ENCODE results near the gene SDSL.

Gene SDSL

DNA sequence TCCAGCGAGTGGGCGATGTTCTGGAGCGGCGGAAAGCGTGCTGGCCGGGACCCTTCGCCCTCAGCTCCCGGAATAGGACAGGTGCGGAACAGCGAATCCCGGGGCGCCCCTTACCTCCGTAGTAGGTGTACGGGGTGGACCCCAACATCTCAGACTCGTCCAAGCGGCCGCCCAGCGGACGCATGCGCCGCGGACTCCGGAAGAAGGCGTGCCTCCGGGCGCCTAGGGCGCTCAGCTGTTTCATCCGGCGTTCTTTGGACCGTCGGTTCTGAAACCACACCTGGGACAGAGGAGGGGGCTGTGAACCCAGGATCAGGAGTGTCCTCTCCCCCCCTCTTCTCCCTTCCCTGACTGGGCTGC, 44.9 kb downstream of the SDSL start:
- TF ChIP-seq, protein P1, sequence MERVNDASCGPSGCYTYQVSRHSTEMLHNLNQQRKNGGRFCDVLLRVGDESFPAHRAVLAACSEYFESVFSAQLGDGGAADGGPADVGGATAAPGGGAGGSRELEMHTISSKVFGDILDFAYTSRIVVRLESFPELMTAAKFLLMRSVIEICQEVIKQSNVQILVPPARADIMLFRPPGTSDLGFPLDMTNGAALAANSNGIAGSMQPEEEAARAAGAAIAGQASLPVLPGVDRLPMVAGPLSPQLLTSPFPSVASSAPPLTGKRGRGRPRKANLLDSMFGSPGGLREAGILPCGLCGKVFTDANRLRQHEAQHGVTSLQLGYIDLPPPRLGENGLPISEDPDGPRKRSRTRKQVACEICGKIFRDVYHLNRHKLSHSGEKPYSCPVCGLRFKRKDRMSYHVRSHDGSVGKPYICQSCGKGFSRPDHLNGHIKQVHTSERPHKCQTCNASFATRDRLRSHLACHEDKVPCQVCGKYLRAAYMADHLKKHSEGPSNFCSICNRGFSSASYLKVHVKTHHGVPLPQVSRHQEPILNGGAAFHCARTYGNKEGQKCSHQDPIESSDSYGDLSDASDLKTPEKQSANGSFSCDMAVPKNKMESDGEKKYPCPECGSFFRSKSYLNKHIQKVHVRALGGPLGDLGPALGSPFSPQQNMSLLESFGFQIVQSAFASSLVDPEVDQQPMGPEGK (CRISPR knock-in tag; IDR thresholded peaks at IDR 0.05; ENCODE audit: borderline replicate concordance): no peak
- no peak for TF ChIP-seq OSR1 (CRISPR knock-in tag; IDR thresholded peaks at IDR 0.05)
- TF ChIP-seq CSDC2 (CRISPR knock-in tag; IDR thresholded peaks at IDR 0.05): no peak
- TF ChIP-seq, protein P2, sequence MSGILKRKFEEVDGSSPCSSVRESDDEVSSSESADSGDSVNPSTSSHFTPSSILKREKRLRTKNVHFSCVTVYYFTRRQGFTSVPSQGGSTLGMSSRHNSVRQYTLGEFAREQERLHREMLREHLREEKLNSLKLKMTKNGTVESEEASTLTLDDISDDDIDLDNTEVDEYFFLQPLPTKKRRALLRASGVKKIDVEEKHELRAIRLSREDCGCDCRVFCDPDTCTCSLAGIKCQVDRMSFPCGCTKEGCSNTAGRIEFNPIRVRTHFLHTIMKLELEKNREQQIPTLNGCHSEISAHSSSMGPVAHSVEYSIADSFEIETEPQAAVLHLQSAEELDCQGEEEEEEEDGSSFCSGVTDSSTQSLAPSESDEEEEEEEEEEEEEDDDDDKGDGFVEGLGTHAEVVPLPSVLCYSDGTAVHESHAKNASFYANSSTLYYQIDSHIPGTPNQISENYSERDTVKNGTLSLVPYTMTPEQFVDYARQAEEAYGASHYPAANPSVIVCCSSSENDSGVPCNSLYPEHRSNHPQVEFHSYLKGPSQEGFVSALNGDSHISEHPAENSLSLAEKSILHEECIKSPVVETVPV (CRISPR knock-in tag; IDR thresholded peaks at IDR 0.05): no peak
- TF ChIP-seq, protein P3, sequence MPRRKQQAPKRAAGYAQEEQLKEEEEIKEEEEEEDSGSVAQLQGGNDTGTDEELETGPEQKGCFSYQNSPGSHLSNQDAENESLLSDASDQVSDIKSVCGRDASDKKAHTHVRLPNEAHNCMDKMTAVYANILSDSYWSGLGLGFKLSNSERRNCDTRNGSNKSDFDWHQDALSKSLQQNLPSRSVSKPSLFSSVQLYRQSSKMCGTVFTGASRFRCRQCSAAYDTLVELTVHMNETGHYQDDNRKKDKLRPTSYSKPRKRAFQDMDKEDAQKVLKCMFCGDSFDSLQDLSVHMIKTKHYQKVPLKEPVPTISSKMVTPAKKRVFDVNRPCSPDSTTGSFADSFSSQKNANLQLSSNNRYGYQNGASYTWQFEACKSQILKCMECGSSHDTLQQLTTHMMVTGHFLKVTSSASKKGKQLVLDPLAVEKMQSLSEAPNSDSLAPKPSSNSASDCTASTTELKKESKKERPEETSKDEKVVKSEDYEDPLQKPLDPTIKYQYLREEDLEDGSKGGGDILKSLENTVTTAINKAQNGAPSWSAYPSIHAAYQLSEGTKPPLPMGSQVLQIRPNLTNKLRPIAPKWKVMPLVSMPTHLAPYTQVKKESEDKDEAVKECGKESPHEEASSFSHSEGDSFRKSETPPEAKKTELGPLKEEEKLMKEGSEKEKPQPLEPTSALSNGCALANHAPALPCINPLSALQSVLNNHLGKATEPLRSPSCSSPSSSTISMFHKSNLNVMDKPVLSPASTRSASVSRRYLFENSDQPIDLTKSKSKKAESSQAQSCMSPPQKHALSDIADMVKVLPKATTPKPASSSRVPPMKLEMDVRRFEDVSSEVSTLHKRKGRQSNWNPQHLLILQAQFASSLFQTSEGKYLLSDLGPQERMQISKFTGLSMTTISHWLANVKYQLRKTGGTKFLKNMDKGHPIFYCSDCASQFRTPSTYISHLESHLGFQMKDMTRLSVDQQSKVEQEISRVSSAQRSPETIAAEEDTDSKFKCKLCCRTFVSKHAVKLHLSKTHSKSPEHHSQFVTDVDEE (CRISPR knock-in tag; IDR thresholded peaks at IDR 0.05): no peak
- no peak for TF ChIP-seq ESRRG (CRISPR knock-in tag; IDR thresholded peaks at IDR 0.05)
- no peak for TF ChIP-seq ARNTL (CRISPR knock-in tag; IDR thresholded peaks at IDR 0.05; ENCODE audit: borderline replicate concordance, low read depth)
- no peak for TF ChIP-seq ZFP3 (CRISPR knock-in tag; IDR thresholded peaks at IDR 0.05)
- no peak for ATAC-seq

DNA sequence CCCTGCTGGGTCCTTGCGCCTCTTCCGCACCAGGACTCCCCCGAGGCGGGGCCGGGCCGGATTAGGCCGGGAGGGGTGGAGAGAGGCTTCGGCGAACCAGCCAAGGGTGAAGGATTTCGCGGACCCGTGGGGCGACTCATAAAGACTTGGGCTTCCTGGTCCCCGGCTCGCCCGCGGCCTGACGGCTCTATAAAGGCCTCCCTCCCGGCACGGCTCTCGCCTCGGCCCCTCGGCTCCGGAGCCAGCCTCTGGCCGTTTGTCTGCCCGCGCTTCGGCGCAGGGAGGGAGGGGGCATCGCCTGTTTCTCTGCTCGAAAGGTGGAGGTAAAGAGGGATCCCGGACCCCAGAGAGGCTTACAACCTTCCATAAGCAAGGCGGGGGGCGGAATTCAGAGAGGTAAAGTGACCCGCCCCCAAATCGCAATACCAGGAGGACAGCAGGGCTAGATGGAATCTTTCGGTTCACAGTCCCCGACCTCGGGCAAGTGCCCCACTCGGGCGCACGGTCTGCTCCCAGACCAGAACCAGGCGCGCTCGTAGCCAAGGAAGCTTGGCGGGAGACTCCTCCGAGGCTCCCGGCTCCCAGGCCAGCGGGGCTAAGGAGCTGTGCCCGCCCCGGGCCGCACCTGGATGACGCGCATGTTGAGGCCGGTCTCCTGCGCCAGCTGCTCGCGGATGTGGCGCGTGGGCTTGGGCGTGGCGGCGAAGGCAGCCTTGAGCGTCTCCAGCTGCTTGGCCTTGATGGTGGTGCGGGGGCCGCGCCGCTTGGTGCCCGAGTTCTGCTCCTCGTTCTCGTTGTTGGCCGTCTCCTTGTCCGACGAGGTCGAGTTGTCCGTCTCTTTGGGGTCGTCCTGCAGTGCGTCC, 45.6 kb downstream of the SDSL start:
- ATAC-seq: no peak
- TF ChIP-seq ZNF565 (CRISPR knock-in tag; conservative IDR thresholded peaks at IDR 0.05; ENCODE audit: low read depth): no peak
- no peak for TF ChIP-seq ZFP3 (CRISPR knock-in tag; IDR thresholded peaks at IDR 0.05)
- TF ChIP-seq GLIS3 (CRISPR knock-in tag; IDR thresholded peaks at IDR 0.05): no peak
- no peak for TF ChIP-seq ESRRG (CRISPR knock-in tag; IDR thresholded peaks at IDR 0.05)
- TF ChIP-seq ZC3H10 (CRISPR knock-in tag; IDR thresholded peaks at IDR 0.05): no peak
- TF ChIP-seq ISL1 (CRISPR knock-in tag; IDR thresholded peaks at IDR 0.05): no peak

DNA sequence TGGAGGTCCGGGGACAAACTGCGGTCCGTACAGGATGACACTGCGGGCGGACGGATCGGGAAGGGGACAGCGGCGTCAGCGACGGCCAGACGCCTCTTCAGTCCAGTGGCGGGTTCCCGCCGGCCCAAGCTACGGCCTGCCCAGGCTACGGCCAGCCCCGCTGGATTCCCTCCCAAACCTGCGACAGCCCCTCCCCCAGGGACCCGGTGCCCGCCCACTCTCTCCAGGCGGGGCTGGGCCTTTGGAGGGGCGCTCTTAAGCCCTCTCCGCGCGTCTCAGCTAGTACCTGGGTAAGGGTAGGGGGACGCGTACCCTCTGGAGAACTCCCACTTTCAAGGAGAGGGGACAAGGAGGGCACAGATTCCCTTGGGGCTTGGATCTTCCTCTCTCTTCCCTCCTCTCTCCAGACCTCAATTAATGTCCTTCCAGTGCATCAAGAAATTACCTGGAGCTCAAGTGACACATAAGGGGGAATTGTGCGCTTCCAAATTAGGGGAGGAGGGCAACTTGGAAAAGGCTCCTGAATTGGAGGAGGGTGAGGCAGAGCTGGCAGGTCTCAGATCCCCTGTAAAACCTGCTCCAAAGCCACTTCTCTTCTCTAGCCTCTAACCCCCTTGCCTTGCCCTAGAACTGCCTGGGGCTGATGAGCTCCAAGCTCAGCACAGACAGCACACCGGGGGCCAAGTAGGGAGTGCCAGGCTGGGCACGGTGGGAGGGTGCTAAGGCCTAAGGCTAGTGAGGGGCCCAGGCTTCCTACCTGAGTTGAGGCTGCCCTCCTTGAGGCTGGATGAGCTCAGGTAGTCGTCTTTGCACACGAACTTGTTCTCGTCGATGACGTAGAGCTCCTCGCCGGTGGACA, 46.4 kb downstream of the SDSL start:
- ATAC-seq: no peak
- TF ChIP-seq, protein P4, sequence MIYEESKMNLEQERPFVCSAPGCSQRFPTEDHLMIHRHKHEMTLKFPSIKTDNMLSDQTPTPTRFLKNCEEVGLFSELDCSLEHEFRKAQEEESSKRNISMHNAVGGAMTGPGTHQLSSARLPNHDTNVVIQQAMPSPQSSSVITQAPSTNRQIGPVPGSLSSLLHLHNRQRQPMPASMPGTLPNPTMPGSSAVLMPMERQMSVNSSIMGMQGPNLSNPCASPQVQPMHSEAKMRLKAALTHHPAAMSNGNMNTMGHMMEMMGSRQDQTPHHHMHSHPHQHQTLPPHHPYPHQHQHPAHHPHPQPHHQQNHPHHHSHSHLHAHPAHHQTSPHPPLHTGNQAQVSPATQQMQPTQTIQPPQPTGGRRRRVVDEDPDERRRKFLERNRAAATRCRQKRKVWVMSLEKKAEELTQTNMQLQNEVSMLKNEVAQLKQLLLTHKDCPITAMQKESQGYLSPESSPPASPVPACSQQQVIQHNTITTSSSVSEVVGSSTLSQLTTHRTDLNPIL (CRISPR knock-in tag; IDR thresholded peaks at IDR 0.05; ENCODE audit: low read depth): no peak
- no peak for TF ChIP-seq PPARA (CRISPR knock-in tag; IDR thresholded peaks at IDR 0.05; ENCODE audit: borderline replicate concordance)
- TF ChIP-seq, protein P1 (CRISPR knock-in tag; IDR thresholded peaks at IDR 0.05; ENCODE audit: borderline replicate concordance): no peak
- no peak for TF ChIP-seq RARB (CRISPR knock-in tag; IDR thresholded peaks at IDR 0.05)
- TF ChIP-seq ZNF565 (CRISPR knock-in tag; conservative IDR thresholded peaks at IDR 0.05; ENCODE audit: low read depth): no peak
- no peak for TF ChIP-seq BACH2 (CRISPR knock-in tag; IDR thresholded peaks at IDR 0.05; ENCODE audit: borderline replicate concordance)
- TF ChIP-seq, protein P3 (CRISPR knock-in tag; IDR thresholded peaks at IDR 0.05): no peak
- TF ChIP-seq, protein P5, sequence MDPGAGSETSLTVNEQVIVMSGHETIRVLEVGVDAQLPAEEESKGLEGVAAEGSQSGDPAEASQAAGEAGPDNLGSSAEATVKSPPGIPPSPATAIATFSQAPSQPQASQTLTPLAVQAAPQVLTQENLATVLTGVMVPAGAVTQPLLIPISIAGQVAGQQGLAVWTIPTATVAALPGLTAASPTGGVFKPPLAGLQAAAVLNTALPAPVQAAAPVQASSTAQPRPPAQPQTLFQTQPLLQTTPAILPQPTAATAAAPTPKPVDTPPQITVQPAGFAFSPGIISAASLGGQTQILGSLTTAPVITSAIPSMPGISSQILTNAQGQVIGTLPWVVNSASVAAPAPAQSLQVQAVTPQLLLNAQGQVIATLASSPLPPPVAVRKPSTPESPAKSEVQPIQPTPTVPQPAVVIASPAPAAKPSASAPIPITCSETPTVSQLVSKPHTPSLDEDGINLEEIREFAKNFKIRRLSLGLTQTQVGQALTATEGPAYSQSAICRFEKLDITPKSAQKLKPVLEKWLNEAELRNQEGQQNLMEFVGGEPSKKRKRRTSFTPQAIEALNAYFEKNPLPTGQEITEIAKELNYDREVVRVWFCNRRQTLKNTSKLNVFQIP (CRISPR knock-in tag; IDR thresholded peaks at IDR 0.05; ENCODE audit: borderline replicate concordance, low read depth): no peak
- no peak for TF ChIP-seq TOX (CRISPR knock-in tag; IDR thresholded peaks at IDR 0.05; ENCODE audit: borderline replicate concordance)
- no peak for TF ChIP-seq GLIS3 (CRISPR knock-in tag; IDR thresholded peaks at IDR 0.05)
- TF ChIP-seq ZNF70 (CRISPR knock-in tag; IDR thresholded peaks at IDR 0.05): no peak
- no peak for TF ChIP-seq ZFP3 (CRISPR knock-in tag; IDR thresholded peaks at IDR 0.05)
